CD4-positive, alpha-beta T cell (primary cell): ENCODE results near the gene SMIM10L2A. TPM values are rescaled to one million over a fixed set of nuclear protein-coding genes. Genes with fewer than 3 reads are reported as not detected.
"Not testable (repeated sequence)": the region's sequence is repeated elsewhere in the genome, so short reads cannot be mapped to it uniquely, and the experiment has no call there.

Experiments
- ATAC-seq: fragments of 200-7000 bp; cut with Tn5 transposase; one replicate; pipeline ENCODE4 v1.10.0; 2022; ENCODE audit warnings: mild to moderate bottlenecking; ENCODE audit not compliant: poor library complexity
- CTCF ChIA-PET: fragments of 350-600 bp; sonication (Branson Sonifier 250); formaldehyde crosslinking; loops from one replicate; lab custom pipeline; 2021; ENCODE audit warnings: antibody characterized with exemption, inconsistent platforms; lab: Charles Lee
- POLR2A ChIA-PET: fragments of 350-600 bp; sonication (Branson Sonifier 250); formaldehyde crosslinking; loops from one replicate; lab custom pipeline; 2021; ENCODE audit warnings: antibody characterized with exemption, inconsistent platforms; lab: Charles Lee
- DNase-seq, 14 experiments: peaks; one replicate each; pipeline ENCODE4 v3.0.0-alpha.2; 2013 to 2020; ENCODE audit warnings: mixed read lengths in 2 of 14
- H3K27ac ChIP-seq, 2 donors: one replicate each; pipeline versions ENCODE4 v1.5.1 to v1.7.0; 2013; ENCODE audit warnings: low read length in 2 of 2, low read depth in 1 of 2, mild to moderate bottlenecking in 1 of 2
- H3K27me3 ChIP-seq, 2 experiments: 1 replicate in 1 of 2; 2 replicates in 1 of 2; pipeline versions ENCODE4 v1.6.1 to v1.7.0; 2013; ENCODE audit warnings: low read length in 2 of 2, control low read depth in 1 of 2, mild to moderate bottlenecking in 1 of 2, moderate library complexity in 1 of 2; ENCODE audit not compliant: insufficient read depth in 2 of 2, control insufficient read depth in 1 of 2
- H3K36me3 ChIP-seq: one replicate; pipeline ENCODE4 v1.6.1; 2013; ENCODE audit warnings: low read length, control low read depth; ENCODE audit not compliant: insufficient read depth
- H3K4me1 ChIP-seq: one replicate; pipeline ENCODE4 v1.6.1; 2013; ENCODE audit warnings: low read length, control low read depth; ENCODE audit not compliant: insufficient read depth
- H3K4me3 ChIP-seq: one replicate; pipeline ENCODE4 v1.5.1; 2013; ENCODE audit warnings: mild to moderate bottlenecking, low read length, moderate library complexity
- H3K9me3 ChIP-seq, 2 experiments: 1 replicate in 1 of 2; 2 replicates in 1 of 2; pipeline versions ENCODE4 v1.6.1 to v1.7.0; 2013; ENCODE audit warnings: low read length in 2 of 2, mild to moderate bottlenecking in 2 of 2, control low read depth in 1 of 2, moderate library complexity in 1 of 2; ENCODE audit not compliant: control insufficient read depth in 1 of 2, insufficient read depth in 1 of 2
- H3K27ac Mint-ChIP-seq: one replicate; pipeline ENCODE4 v1.8.0; 2020; ENCODE audit warnings: mixed read lengths
- H3K27me3 Mint-ChIP-seq: one replicate; pipeline ENCODE4 v1.8.0; 2021; ENCODE audit warnings: mixed read lengths
- H3K36me3 Mint-ChIP-seq: one replicate; pipeline ENCODE4 v1.8.0; 2021; ENCODE audit warnings: low read depth, mixed read lengths
- H3K4me1 Mint-ChIP-seq: one replicate; pipeline ENCODE4 v1.8.0; 2021; ENCODE audit warnings: low read depth, mixed read lengths
- H3K4me3 Mint-ChIP-seq: one replicate; pipeline ENCODE4 v1.8.0; 2020; ENCODE audit warnings: mild to moderate bottlenecking, mixed read lengths
- H3K9me3 Mint-ChIP-seq: one replicate; pipeline ENCODE4 v1.8.0; 2020; ENCODE audit warnings: mixed read lengths
- CTCF ChIP-seq: fragments of 200-600 bp; IDR thresholded peaks from one replicate; pipeline ENCODE4 v1.8.0; 2022; ENCODE audit warnings: antibody characterized with exemption, mild to moderate bottlenecking
- intact Hi-C, 2 experiments: fragments of 100-400 bp; cut with DNase I in 1 of 2; cut with micrococcal nuclease in 1 of 2; formaldehyde crosslinking; loops; one replicate each; pipeline versions ENCODE4 v1.15.1 to v1.9.0; 2023 to 2025; cut with DNase I, micrococcal nuclease
- total RNA-seq, 174 experiments: library from RNA in 2 of 174; stranded (reverse) in 2 of 174; gene quantifications; one replicate each; pipeline ENCODE4 v1.2.3 and lab custom pipeline; 2021 to 2026

The SMIM10L2A gene
- total RNA-seq, 2 experiments from 2014 or later = 1.1 to 1.3 TPM

- intact Hi-C loops = no loop called here
- no peak for TF ChIP-seq CTCF
Measured at GRCh38 chrX:135396566-135396965, 25.2 kb upstream of the SMIM10L2A start.

DNA sequence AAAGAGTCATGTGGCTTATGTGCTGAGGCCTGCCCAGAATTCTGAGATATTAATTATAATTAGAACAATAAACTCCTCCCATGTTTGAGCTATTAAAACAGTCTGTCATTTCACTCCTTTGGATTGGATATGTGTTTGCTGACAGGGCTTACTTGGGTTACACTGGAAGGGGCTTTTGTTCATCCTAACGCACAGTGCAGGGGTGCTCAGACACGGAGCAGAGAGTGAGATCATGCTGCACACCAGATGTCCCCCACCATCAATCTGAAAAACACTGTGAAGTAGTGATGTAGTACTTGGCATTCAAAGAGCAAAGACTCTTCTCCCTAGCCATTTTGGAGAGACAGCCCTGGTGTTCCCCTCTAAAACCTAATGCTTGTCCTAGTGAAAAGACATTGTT, 24.1 kb upstream of the SMIM10L2A start:
- no peaks in the 10 kb centered on the region for H3K9me3 ChIP-seq
- CTCF ChIA-PET = no interaction called here
- no peak overlapping the region for H3K4me3 ChIP-seq
- H3K27ac Mint-ChIP-seq = no peak overlapping the region
- no peaks in the 10 kb centered on the region for H3K9me3 Mint-ChIP-seq
- intact Hi-C loops = no loop called here
- no peaks in the 10 kb centered on the region for H3K27me3 Mint-ChIP-seq
- H3K4me1 Mint-ChIP-seq = peaks cover 21% of the 10 kb centered on the region
- POLR2A ChIA-PET = no interaction called here
- H3K27me3 ChIP-seq = no peaks in the 10 kb centered on the region
- H3K36me3 ChIP-seq = no peaks in the 10 kb centered on the region
- no peak for ATAC-seq
- peaks cover 8% of the 10 kb centered on the region for H3K4me1 ChIP-seq
- no peaks in the 10 kb centered on the region for H3K36me3 Mint-ChIP-seq
- no peak overlapping the region for H3K4me3 Mint-ChIP-seq
- no peak overlapping the region for H3K27ac ChIP-seq
- no peak for DNase-seq
- no peak for TF ChIP-seq CTCF

More at GRCh38 chrX:135396566-135396965, 25.2 kb upstream of the SMIM10L2A start:
- no peaks in the 10 kb centered on the region for H3K36me3 ChIP-seq
- Mint-ChIP-seq H3K4me1 (peaks cover 12% of the 10 kb centered on the region), H3K27ac (no peak overlapping the region), H3K4me3 (no peak overlapping the region), H3K36me3 (no peaks in the 10 kb centered on the region), H3K9me3 (no peaks in the 10 kb centered on the region), H3K27me3 (no peaks in the 10 kb centered on the region)
- DNase-seq = peak in 1 of 14 experiments; percentile 3
- no peaks in the 10 kb centered on the region for H3K9me3 ChIP-seq
- no peak overlapping the region for H3K27ac ChIP-seq
- no peak overlapping the region for H3K4me3 ChIP-seq
- H3K27me3 ChIP-seq = no peaks in the 10 kb centered on the region
- H3K4me1 ChIP-seq = peaks cover 4% of the 10 kb centered on the region
- POLR2A ChIA-PET = no interaction called here
- ATAC-seq = no peak
- CTCF ChIA-PET = no interaction called here

DNA sequence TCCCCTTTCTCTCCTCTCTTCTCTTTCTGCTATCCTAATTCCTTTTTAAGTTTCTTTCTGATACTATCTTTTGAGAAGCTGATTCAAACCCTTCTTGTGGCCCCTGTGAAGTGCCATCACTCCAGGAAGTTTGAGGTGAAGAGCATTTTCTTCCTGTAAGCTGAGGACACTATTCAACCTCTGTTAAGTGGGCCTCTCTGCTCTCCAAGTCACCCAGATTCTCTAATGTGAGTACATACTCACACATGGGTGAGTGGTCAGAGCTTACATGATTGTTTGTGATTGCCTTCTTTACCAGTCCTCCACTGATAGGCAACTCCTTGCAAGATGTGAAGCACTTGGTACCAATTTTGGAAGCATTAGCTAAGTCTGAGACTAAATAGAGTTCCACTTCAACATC, 18.4 kb upstream of the SMIM10L2A start:
- H3K9me3 Mint-ChIP-seq = no peaks in the 10 kb centered on the region
- H3K27me3 Mint-ChIP-seq = no peaks in the 10 kb centered on the region
- DNase-seq (peak in 1 of 14 experiments; percentile 6), ATAC-seq (no peak)
- ChIA-PET CTCF (no interaction called here), POLR2A (no interaction called here)
- no peaks in the 10 kb centered on the region for H3K36me3 Mint-ChIP-seq
- H3K4me1 ChIP-seq = peaks cover 15% of the 10 kb centered on the region
- no peaks in the 10 kb centered on the region for H3K27me3 ChIP-seq
- H3K36me3 ChIP-seq = no peaks in the 10 kb centered on the region
- no peak for TF ChIP-seq CTCF
- H3K9me3 ChIP-seq = no peaks in the 10 kb centered on the region
- no peak overlapping the region for H3K27ac ChIP-seq
- intact Hi-C loops = no loop called here
- peaks cover 29% of the 10 kb centered on the region for H3K4me1 Mint-ChIP-seq
- H3K27ac Mint-ChIP-seq = peak overlapping the region; percentile 25
- no peak overlapping the region for H3K4me3 Mint-ChIP-seq
- no peak overlapping the region for H3K4me3 ChIP-seq

DNA sequence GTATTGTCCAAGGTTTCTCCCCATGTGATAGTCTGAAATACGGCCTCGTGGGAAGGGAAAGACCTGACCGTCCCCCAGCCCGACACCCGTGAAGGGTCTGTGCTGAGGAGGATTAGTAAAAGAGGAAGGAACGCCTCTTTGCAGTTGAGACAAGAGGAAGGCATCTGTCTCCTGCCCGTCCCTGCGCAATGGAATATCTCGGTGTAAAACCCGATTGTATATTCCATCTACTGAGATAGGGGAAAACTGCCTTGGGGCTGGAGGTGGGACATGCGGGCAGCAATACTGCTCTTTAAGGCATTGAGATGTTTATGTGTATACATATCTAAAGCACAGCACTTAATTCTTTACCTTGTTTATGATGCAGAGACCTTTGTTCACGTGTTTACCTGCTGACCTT, 15.3 kb upstream of the SMIM10L2A start:
- H3K4me3 Mint-ChIP-seq, H3K9me3 ChIP-seq, H3K36me3 ChIP-seq, H3K27ac Mint-ChIP-seq, DNase-seq, H3K4me3 ChIP-seq, ATAC-seq, H3K27me3 ChIP-seq, H3K27ac ChIP-seq, H3K9me3 Mint-ChIP-seq, H3K27me3 Mint-ChIP-seq, CTCF ChIA-PET, H3K36me3 Mint-ChIP-seq, POLR2A ChIA-PET: not testable (repeated sequence)
- peaks cover 31% of the 10 kb centered on the region for H3K4me1 Mint-ChIP-seq
- intact Hi-C loops = loop anchor here in 1 of 2 experiments (5.0 kb wide), 1 partner anchor 49 kb away; no protein-coding TSS in a partner anchor
- peaks cover 11% of the 10 kb centered on the region for H3K4me1 ChIP-seq
